Measurements from ENCODE around the gene ELF5.

DNA sequence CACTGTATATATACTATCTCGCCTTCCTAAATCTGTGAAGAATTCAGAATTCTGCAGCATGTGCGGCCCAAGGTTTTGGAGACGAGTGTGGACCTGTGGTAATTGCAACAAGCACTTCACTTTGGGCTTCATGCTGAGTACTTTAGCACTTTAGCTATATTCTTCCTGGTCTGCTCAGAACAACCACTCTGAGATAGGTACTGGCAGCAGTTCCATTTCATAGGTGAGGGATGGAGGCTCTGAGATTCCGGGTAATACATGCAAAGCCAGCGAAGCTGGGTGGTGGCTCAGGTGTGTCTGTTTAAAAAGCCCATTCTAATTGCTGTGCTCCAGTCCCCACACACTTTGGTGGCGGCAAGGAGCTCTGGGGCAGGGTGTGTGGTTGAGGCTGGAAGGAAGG is 6.4 kb downstream of the ELF5 start:
- TF ChIP-seq, protein P1, sequence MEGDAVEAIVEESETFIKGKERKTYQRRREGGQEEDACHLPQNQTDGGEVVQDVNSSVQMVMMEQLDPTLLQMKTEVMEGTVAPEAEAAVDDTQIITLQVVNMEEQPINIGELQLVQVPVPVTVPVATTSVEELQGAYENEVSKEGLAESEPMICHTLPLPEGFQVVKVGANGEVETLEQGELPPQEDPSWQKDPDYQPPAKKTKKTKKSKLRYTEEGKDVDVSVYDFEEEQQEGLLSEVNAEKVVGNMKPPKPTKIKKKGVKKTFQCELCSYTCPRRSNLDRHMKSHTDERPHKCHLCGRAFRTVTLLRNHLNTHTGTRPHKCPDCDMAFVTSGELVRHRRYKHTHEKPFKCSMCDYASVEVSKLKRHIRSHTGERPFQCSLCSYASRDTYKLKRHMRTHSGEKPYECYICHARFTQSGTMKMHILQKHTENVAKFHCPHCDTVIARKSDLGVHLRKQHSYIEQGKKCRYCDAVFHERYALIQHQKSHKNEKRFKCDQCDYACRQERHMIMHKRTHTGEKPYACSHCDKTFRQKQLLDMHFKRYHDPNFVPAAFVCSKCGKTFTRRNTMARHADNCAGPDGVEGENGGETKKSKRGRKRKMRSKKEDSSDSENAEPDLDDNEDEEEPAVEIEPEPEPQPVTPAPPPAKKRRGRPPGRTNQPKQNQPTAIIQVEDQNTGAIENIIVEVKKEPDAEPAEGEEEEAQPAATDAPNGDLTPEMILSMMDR (conservative IDR thresholded peaks at IDR 0.05; ENCODE audit: low read depth, low read length) = no peak
- TF ChIP-seq EZH2 (IDR thresholded peaks at IDR 0.05; ENCODE audit: low read length, unreplicated experiment) = no peak
